KMS-11 (cell line): Measurements from ENCODE around the gene PDLIM1.

Source experiments
- H2AFZ ChIP-seq: fragments of 200-600 bp; sonication (generic); 2 replicates; pipeline ENCODE4 v1.6.1; 2016; ENCODE audit warnings: antibody characterized with exemption, mixed run types, low read depth
- H3K27ac ChIP-seq: fragments of 200-600 bp; sonication (generic); 2 replicates; pipeline ENCODE4 v1.6.1; 2016; ENCODE audit warnings: mild to moderate bottlenecking, mixed run types
- H3K27me3 ChIP-seq: fragments of 200-600 bp; sonication (generic); 2 replicates; pipeline ENCODE4 v1.6.1; 2017; ENCODE audit warnings: mild to moderate bottlenecking, low read depth, mixed run types, moderate library complexity; ENCODE audit not compliant: insufficient read depth
- H3K36me3 ChIP-seq: fragments of 200-600 bp; sonication (generic); 2 replicates; pipeline ENCODE4 v1.6.1; 2017; ENCODE audit warnings: mild to moderate bottlenecking, mixed run types; ENCODE audit not compliant: insufficient read depth
- H3K4me1 ChIP-seq: fragments of 200-600 bp; sonication (generic); 2 replicates; pipeline ENCODE4 v1.6.1; 2016; ENCODE audit warnings: mild to moderate bottlenecking, low read depth, mixed run types; ENCODE audit not compliant: poor library complexity, severe bottlenecking
- H3K4me2 ChIP-seq: fragments of 200-600 bp; sonication (generic); 2 replicates; pipeline ENCODE4 v1.7.0; 2016; ENCODE audit warnings: mild to moderate bottlenecking, mixed run types
- H3K4me3 ChIP-seq: fragments of 200-600 bp; sonication (generic); IDR thresholded peaks from 2 replicates; pipeline ENCODE4 v1.6.1; 2017; ENCODE audit warnings: low read depth, low read length, mixed read lengths; ENCODE audit not compliant: insufficient read depth
- H3K79me2 ChIP-seq: fragments of 200-600 bp; sonication (generic); 2 replicates; pipeline ENCODE4 v1.6.1; 2016; ENCODE audit warnings: low read depth, mixed run types; ENCODE audit not compliant: insufficient read depth
- H3K9ac ChIP-seq: fragments of 200-600 bp; sonication (generic); 2 replicates; pipeline ENCODE4 v1.6.1; 2016; ENCODE audit warnings: mild to moderate bottlenecking, mixed run types
- H4K20me1 ChIP-seq: fragments of 200-600 bp; sonication (generic); 2 replicates; pipeline ENCODE4 v1.6.1; 2016; ENCODE audit warnings: mild to moderate bottlenecking, mixed run types; ENCODE audit not compliant: insufficient read depth
- CTCF ChIP-seq: fragments of 200-600 bp; sonication (generic); conservative IDR thresholded peaks from 2 replicates; pipeline ENCODE4 v1.6.1; 2017; ENCODE audit warnings: low read depth, mild to moderate bottlenecking, antibody characterized with exemption, low read length, moderate library complexity, mixed read lengths

The PDLIM1 gene

DNA sequence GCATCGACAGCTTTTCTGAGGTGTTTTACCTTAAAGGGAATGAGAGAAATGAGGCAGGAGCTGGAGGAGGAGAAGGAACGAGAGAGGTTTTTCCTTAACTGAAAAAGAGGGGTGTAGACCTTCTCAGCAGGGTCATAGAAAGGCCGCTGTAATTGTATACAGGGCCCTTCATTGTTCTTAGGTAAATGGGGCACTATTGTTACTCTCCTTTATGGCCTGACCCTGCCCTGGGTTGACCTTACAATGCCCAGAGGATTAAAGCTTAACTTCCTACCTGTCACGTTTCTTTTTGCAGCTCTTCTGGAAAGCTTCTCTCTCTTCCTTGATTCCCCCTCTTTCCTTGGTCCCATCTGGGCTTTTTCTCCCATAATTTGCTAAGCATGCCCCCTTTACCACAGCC lies 13.7 kb upstream of the PDLIM1 start:
- no peaks in the 10 kb centered on the region for H3K36me3 ChIP-seq
- H4K20me1 ChIP-seq: no peaks in the 10 kb centered on the region
- no peak for TF ChIP-seq CTCF
- H2AFZ ChIP-seq: no peak overlapping the region
- H3K4me3 ChIP-seq: no peak overlapping the region
- H3K9ac ChIP-seq: no peak overlapping the region
- H3K4me1 ChIP-seq: peaks cover 7% of the 10 kb centered on the region
- no peak overlapping the region for H3K27ac ChIP-seq
- no peaks in the 10 kb centered on the region for H3K27me3 ChIP-seq
- H3K4me2 ChIP-seq: no peak overlapping the region
- no peaks in the 10 kb centered on the region for H3K79me2 ChIP-seq

DNA sequence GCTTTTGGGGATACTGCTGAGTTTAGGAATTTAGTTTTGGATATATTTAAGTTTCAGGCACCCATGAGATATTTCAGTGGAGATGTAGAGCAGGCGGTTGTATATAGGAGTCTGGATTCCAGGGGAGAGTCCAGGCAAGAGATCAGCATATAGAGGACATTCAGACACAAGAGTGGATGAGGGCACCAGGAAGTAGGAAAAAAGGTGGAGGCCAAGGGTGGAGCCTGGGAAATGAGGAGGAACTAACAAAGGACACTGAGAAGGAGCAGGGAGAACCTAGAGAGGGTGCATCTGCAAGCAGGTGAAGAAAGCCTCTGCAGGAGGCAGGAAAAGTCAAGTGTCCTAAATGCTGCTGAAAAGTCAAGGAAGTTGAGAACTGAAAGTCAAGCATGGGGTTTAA lies 13.1 kb upstream of the PDLIM1 start:
- H3K79me2 ChIP-seq: no peaks in the 10 kb centered on the region
- no peaks in the 10 kb centered on the region for H3K27me3 ChIP-seq
- peaks cover 7% of the 10 kb centered on the region for H3K4me1 ChIP-seq
- H2AFZ ChIP-seq: no peak overlapping the region
- no peaks in the 10 kb centered on the region for H4K20me1 ChIP-seq
- no peaks in the 10 kb centered on the region for H3K36me3 ChIP-seq
- no peak overlapping the region for H3K4me3 ChIP-seq
- H3K4me2 ChIP-seq: no peak overlapping the region
- no peak overlapping the region for H3K27ac ChIP-seq
- no peak for TF ChIP-seq CTCF
- H3K9ac ChIP-seq: no peak overlapping the region

- Histone ChIP-seq H3K27me3 (no peaks in the 10 kb centered on the region), H3K9ac (no peak overlapping the region), H3K4me1 (peaks cover 3% of the 10 kb centered on the region), H3K27ac (no peak overlapping the region), H3K4me2 (no peak overlapping the region), H3K4me3 (no peak overlapping the region), H4K20me1 (no peaks in the 10 kb centered on the region), H2AFZ (no peak overlapping the region), H3K36me3 (no peaks in the 10 kb centered on the region), H3K79me2 (no peaks in the 10 kb centered on the region)
- no peak for TF ChIP-seq CTCF
These were observed 12.7 kb upstream of the PDLIM1 start for GRCh38 chr10:95303535-95303934.

GRCh38 chr10:95300022-95300539 lies 9.3 kb upstream of the PDLIM1 start:
- Histone ChIP-seq H3K27me3 (no peaks in the 10 kb centered on the region), H3K79me2 (no peaks in the 10 kb centered on the region), H3K4me1 (peaks cover 35% of the 10 kb centered on the region), H4K20me1 (no peaks in the 10 kb centered on the region), H3K9ac (no peak overlapping the region), H3K36me3 (no peaks in the 10 kb centered on the region), H2AFZ (no peak overlapping the region), H3K4me2 (no peak overlapping the region), H3K4me3 (no peak overlapping the region), H3K27ac (no peak overlapping the region)
- TF ChIP-seq CTCF: no peak
